Endothelial cell of umbilical vein (primary cell): ENCODE data around the gene CFAP20. TPM values are rescaled to one million over a fixed set of nuclear protein-coding genes. Genes with fewer than 3 reads are reported as not detected.

Experiments
- BruUV-seq: library from RNA; stranded (reverse); fragments of 400-500 nt; replicated peaks from 2 replicates; lab custom pipeline; 2021; lab: Mats Ljungman, UMichigan
- CTCF ChIA-PET: fragments of 300-600, 350-600 bp; sonication (Branson Sonifier 250); formaldehyde crosslinking; loops from one replicate; lab custom pipeline; 2021; ENCODE audit warnings: antibody characterized with exemption, inconsistent platforms; lab: Charles Lee
- POLR2A ChIA-PET: fragments of 300-600, 350-600 bp; sonication (Branson Sonifier 250); formaldehyde crosslinking; loops from one replicate; lab custom pipeline; 2021; ENCODE audit warnings: antibody characterized with exemption, inconsistent platforms; lab: Charles Lee
- DNase-seq: peaks from one replicate; pipeline ENCODE4 v3.0.0-alpha.2; 2011; ENCODE audit warnings: low read depth, low spot score
- FAIRE-seq: peaks from 2 replicates; lab custom pipeline; 2011; peaks lifted over from hg19 to GRCh38; lab: Jason Lieb, UNC
- H2AFZ ChIP-seq: 2 replicates; pipeline ENCODE4 v1.6.0; 2012; ENCODE audit warnings: low read depth, low read length, control low read depth, inconsistent platforms
- H3K27ac ChIP-seq: 2 replicates; pipeline ENCODE4 v1.5.1; 2011; ENCODE audit warnings: low read depth, mild to moderate bottlenecking, control low read depth, low read length, moderate library complexity; ENCODE audit not compliant: insufficient read depth
- H3K27me3 ChIP-seq, 2 experiments: 2 replicates each; pipeline versions ENCODE4 v1.6.0 to v1.6.1; 2011; ENCODE audit warnings: low read length in 2 of 2, mixed read lengths in 1 of 2; ENCODE audit not compliant: control insufficient read depth in 2 of 2, insufficient read depth in 2 of 2
- H3K36me3 ChIP-seq, 2 experiments: 2 replicates in 1 of 2; 3 replicates in 1 of 2; pipeline ENCODE4 v1.5.1; 2011; ENCODE audit warnings: low read length in 2 of 2, mild to moderate bottlenecking in 1 of 2, moderate library complexity in 1 of 2; ENCODE audit not compliant: control insufficient read depth in 2 of 2, insufficient read depth in 2 of 2; ENCODE audit errors: extremely low read depth in 1 of 2
- H3K4me1 ChIP-seq: 3 replicates; pipeline ENCODE4 v1.5.1; 2011; ENCODE audit warnings: mild to moderate bottlenecking, low read length; ENCODE audit not compliant: control insufficient read depth, insufficient read depth; ENCODE audit errors: extremely low read depth
- H3K4me2 ChIP-seq: 2 replicates; pipeline ENCODE4 v1.6.1; 2011; ENCODE audit warnings: low read length, control low read depth, mixed read lengths; ENCODE audit not compliant: insufficient read depth
- H3K4me3 ChIP-seq, 3 experiments: fragments of 200-600 bp in 1 of 3; sonication (generic), shearing (Covaris generic) in 1 of 3; replicated peaks in 1 of 3; 2 replicates each; pipeline ENCODE4 v1.5.1; 2011 to 2016; ENCODE audit warnings: control low read depth in 3 of 3, low read length in 3 of 3, mild to moderate bottlenecking in 2 of 3, inconsistent platforms in 1 of 3, low read depth in 1 of 3, moderate library complexity in 1 of 3; ENCODE audit not compliant: insufficient read depth in 1 of 3
- H3K79me2 ChIP-seq: 2 replicates; pipeline ENCODE4 v1.6.0; 2012; ENCODE audit warnings: low read length, inconsistent platforms; ENCODE audit not compliant: control insufficient read depth, insufficient read depth
- H3K9ac ChIP-seq: replicated peaks from 2 replicates; pipeline ENCODE3; 2011; ENCODE audit warnings: low read length, control low read depth; ENCODE audit not compliant: insufficient read depth; ENCODE audit errors: extremely low read depth
- H3K9me1 ChIP-seq: replicated peaks from 3 replicates; pipeline ENCODE4 v1.6.0; 2011; ENCODE audit warnings: mild to moderate bottlenecking, low read length; ENCODE audit not compliant: control insufficient read depth, insufficient read depth; ENCODE audit errors: extremely low read depth
- H3K9me3 ChIP-seq: replicated peaks from 2 replicates; pipeline ENCODE4 v1.5.1; 2012; ENCODE audit warnings: low read length, inconsistent platforms; ENCODE audit not compliant: control insufficient read depth, insufficient read depth
- H4K20me1 ChIP-seq: replicated peaks from 2 replicates; pipeline ENCODE3; 2011; ENCODE audit warnings: mild to moderate bottlenecking, low read length; ENCODE audit not compliant: control insufficient read depth, insufficient read depth; ENCODE audit errors: extremely low read depth
- CTCF ChIP-seq, 2 donors: IDR thresholded peaks; 1 replicate in 1 of 2; 2 replicates in 1 of 2; pipeline ENCODE4 v1.5.1; 2011; ENCODE audit warnings: low read length in 2 of 2, mild to moderate bottlenecking in 2 of 2, moderate library complexity in 2 of 2, control low read depth in 1 of 2, inconsistent platforms in 1 of 2, low read depth in 1 of 2; ENCODE audit not compliant: insufficient read depth in 1 of 2; ENCODE audit errors: extremely low read depth in 1 of 2
- GATA2 ChIP-seq: IDR thresholded peaks from 2 replicates; pipeline ENCODE4 v1.7.0; 2011; ENCODE audit warnings: low read depth, mild to moderate bottlenecking, moderate library complexity, mixed read lengths, low read length; ENCODE audit not compliant: insufficient read length, insufficient read depth
- JUN ChIP-seq: IDR thresholded peaks from 2 replicates; pipeline ENCODE4 v1.6.1; 2011; ENCODE audit warnings: borderline replicate concordance, low read depth; ENCODE audit not compliant: insufficient read length, insufficient read depth
- MAX ChIP-seq: IDR thresholded peaks from 2 replicates; pipeline ENCODE4 v1.6.1; 2011; ENCODE audit not compliant: insufficient read depth, insufficient read length
- MYC ChIP-seq: IDR thresholded peaks from one replicate; pipeline ENCODE4 v1.6.1; 2011; ENCODE audit warnings: mild to moderate bottlenecking, low read depth, low read length
- POLR2A ChIP-seq: IDR thresholded peaks from 2 replicates; pipeline ENCODE4 v1.6.1; 2012; ENCODE audit warnings: low read depth, mild to moderate bottlenecking, control low read depth, low read length
- POLR2AphosphoS5 ChIP-seq: IDR thresholded peaks from 2 replicates; pipeline ENCODE4 v1.6.1; 2012; ENCODE audit warnings: low read depth, mild to moderate bottlenecking, control low read depth, low read length, moderate library complexity; ENCODE audit not compliant: insufficient read depth
- dilution Hi-C: fragments of 300-500 bp; cut with MboI; formaldehyde crosslinking; loops from one replicate; pipeline ENCODE4 v1.15.0; 2019; ENCODE audit warnings: low sequenced_read_pairs; ENCODE audit not compliant: extremely low pct_ligation_motif_present
- intact Hi-C: fragments of 100-400 bp; cut with micrococcal nuclease; formaldehyde crosslinking; loops from one replicate; pipeline ENCODE4 v1.10.0; 2022
- polyA plus RNA-seq, 4 experiments: library from polyadenylated mRNA; depleted of rRNA in 3 of 4; stranded (reverse) in 3 of 4; unstranded in 1 of 4; fragments of >200 nt; gene quantifications; 2 replicates each; pipeline versions ENCODE4 v1.2.1 to v1.2.3, GENCODE V29; 2011 to 2012; ENCODE audit warnings: missing spikeins in 1 of 4
- total RNA-seq: library from RNA; stranded (reverse); gene quantifications from 2 replicates; pipeline ENCODE4 v1.2.3, GENCODE V29; 2021

CFAP20 gene
- total and polyA plus RNA-seq, 2 donors (not counting 3 experiments of a cell fraction or from before 2014, with no cell fraction given): 44.7 to 70.9 TPM

GRCh38 chr16:58110571-58111301 is 18.4 kb downstream of the CFAP20 start:
- H4K20me1 ChIP-seq: no peaks in the 10 kb centered on the region
- intact Hi-C loops: no loop called here
- H3K79me2 ChIP-seq: no peaks in the 10 kb centered on the region
- no peak overlapping the region for H2AFZ ChIP-seq
- ChIA-PET POLR2A (interaction anchor here (0.6 kb wide), 1 partner anchor 19 kb away, joined by 3 read pairs; the partner anchor contains the start of gene CFAP20), CTCF (interaction anchor here (1.4 to 1.5 kb wide), 2 partner anchors 11 to 13 kb away, joined by 5 to 6 read pairs; no protein-coding TSS in a partner anchor)
- FAIRE-seq (no peak), DNase-seq (no peak)
- H3K27ac ChIP-seq: no peak overlapping the region
- no peak overlapping the region for H3K9ac ChIP-seq
- H3K9me1 ChIP-seq: no peaks in the 10 kb centered on the region
- no peaks in the 10 kb centered on the region for H3K9me3 ChIP-seq
- H3K4me3 ChIP-seq: no peak overlapping the region
- H3K27me3 ChIP-seq: no peaks in the 10 kb centered on the region
- no TSS peak for BruUV-seq
- H3K4me2 ChIP-seq: no peak overlapping the region
- dilution Hi-C loops: no loop called here
- H3K36me3 ChIP-seq: peaks cover 6 to 11% of the 10 kb centered on the region in 2 experiments
- TF ChIP-seq GATA2 (no peak), POLR2AphosphoS5 (no peak), CTCF (IDR thresholded peaks at IDR 0.05; ENCODE audit: extremely low read depth in 1 of 2, insufficient read depth in 1 of 2, low read depth in 1 of 2, low read length in 2 of 2) (no peak), POLR2A (no peak), MYC (no peak), MAX (no peak), JUN (no peak)
- H3K4me1 ChIP-seq: peaks cover 2% of the 10 kb centered on the region
